ENCODE data around the gene HIPK1. TPM values are rescaled to one million over a fixed set of nuclear protein-coding genes. Genes with fewer than 3 reads are reported as not detected.
A peak's percentile ranks its signal among the peaks of the same experiment; 100 is the strongest.

The HIPK1 gene
- total RNA-seq (10 to 100 TPM; 84.1 to 87.2 TPM), polyA plus RNA-seq (10 to 100 TPM; 10.9 to 25.0 TPM)
- long read RNA-seq, donor 1, full-length matches to known transcripts: 1 of 1 reads
- long read RNA-seq, donor 1, partial matches to known transcripts: 0 of 1 reads
- long read RNA-seq, donor 1, other reads (novel, unspliced or antisense): 0 of 1 reads
- long read RNA-seq, donor 2: 0 reads
- long read RNA-seq, donor 3, full-length matches to known transcripts: 1 of 1 reads
- long read RNA-seq, donor 3, partial matches to known transcripts: 0 of 1 reads
- long read RNA-seq, donor 3, other reads (novel, unspliced or antisense): 0 of 1 reads
- long read RNA-seq, donor 4: 0 reads
- long read RNA-seq, donor 5, full-length matches to known transcripts: 1 of 155 reads
- long read RNA-seq, donor 5, partial matches to known transcripts: 154 of 155 reads
- long read RNA-seq, donor 5, other reads (novel, unspliced or antisense): 0 of 155 reads

- peak; percentile 92 for ATAC-seq (ENCODE audit: insufficient read depth, low FRiP score)
- Histone ChIP-seq H3K36me3 (ENCODE audit: control insufficient read depth in 4 of 4, insufficient read depth in 4 of 4, low read length in 4 of 4) (peaks cover 0 to 3% (median 0%) of the 10 kb centered on the region in 4 donors), H3K4me3 (peak within 1 kb of the TSS; percentile 92), H3K4me1 (ENCODE audit: control insufficient read depth in 5 of 5, insufficient read depth in 5 of 5, low read length in 5 of 5) (peaks cover 0 to 25% (median 10%) of the 10 kb centered on the region in 5 donors), H3K27me3 (ENCODE audit: control insufficient read depth in 3 of 3, insufficient read depth in 3 of 3, low read length in 2 of 3) (no peaks in the 10 kb centered on the region), H3K9ac (ENCODE audit: insufficient read depth in 1 of 2, low read length in 2 of 2) (peak within 1 kb of the TSS; percentile 97 to 99), H3K9me3 (ENCODE audit: control insufficient read depth in 4 of 4, insufficient read depth in 3 of 4, low read length in 3 of 4) (no peaks in the 10 kb centered on the region), H3K27ac (ENCODE audit: low read depth in 1 of 2, low read length in 1 of 2) (peak within 1 kb of the TSS; percentile 95 to 100)
- WGBS, 2 donors: 0 to 1% methylated on average over 55 to 61 of the region's 61 CpGs
- DNase-seq: peak; percentile 96 to 97 (median 97)
- TF ChIP-seq, protein P1, sequence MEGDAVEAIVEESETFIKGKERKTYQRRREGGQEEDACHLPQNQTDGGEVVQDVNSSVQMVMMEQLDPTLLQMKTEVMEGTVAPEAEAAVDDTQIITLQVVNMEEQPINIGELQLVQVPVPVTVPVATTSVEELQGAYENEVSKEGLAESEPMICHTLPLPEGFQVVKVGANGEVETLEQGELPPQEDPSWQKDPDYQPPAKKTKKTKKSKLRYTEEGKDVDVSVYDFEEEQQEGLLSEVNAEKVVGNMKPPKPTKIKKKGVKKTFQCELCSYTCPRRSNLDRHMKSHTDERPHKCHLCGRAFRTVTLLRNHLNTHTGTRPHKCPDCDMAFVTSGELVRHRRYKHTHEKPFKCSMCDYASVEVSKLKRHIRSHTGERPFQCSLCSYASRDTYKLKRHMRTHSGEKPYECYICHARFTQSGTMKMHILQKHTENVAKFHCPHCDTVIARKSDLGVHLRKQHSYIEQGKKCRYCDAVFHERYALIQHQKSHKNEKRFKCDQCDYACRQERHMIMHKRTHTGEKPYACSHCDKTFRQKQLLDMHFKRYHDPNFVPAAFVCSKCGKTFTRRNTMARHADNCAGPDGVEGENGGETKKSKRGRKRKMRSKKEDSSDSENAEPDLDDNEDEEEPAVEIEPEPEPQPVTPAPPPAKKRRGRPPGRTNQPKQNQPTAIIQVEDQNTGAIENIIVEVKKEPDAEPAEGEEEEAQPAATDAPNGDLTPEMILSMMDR (IDR thresholded peaks at IDR 0.05; ENCODE audit: control extremely low read depth, extremely low read depth): no peak
Observed at GRCh38 chr1:113928941-113929749, at the start of gene HIPK1. TSS of gene HIPK1 (plus strand) at chr1:113929324.

DNA sequence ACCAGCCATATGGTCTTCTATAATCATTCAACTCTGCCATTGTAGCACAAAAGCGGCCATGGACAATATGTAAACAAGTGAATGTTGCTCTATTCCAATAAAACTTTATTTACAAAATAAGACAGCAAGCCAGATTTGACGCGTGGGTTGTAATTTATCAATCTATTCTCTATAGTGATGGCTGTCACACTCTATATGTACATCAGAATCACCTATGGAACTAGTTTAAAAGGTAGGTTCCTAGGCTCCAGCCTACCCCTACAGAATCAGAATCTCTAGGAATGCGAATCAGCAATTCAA is 49.4 kb upstream of the HIPK1 start:
- H3K4me1 ChIP-seq (ENCODE audit: control insufficient read depth in 5 of 5, insufficient read depth in 5 of 5, low read length in 5 of 5): no peaks in the 10 kb centered on the region
- TF ChIP-seq, protein P1 (IDR thresholded peaks at IDR 0.05; ENCODE audit: control extremely low read depth, extremely low read depth): no peak

DNA sequence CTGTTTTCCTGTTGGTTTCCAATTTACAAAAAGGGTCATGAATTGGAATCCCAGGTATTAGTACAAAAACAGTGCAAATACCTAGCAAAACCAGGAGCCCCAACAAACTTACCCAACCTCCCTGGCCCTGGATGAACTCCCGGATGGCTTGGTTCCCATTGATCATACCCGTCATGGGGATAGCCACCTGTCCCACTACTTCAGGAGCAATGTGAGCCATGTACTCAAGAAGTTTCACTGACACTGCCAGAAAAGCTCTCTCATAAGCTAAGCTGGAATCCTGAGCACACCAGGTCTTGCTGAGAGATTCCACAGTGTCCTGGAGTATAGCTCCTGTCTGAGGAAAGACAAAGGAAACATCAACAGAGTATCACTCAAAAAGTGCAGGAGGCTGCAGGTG is 47.5 kb upstream of the HIPK1 start:
- H3K36me3 ChIP-seq (ENCODE audit: control insufficient read depth in 4 of 4, insufficient read depth in 4 of 4, low read length in 4 of 4): no peaks in the 10 kb centered on the region
- no peaks in the 10 kb centered on the region for H3K27me3 ChIP-seq (ENCODE audit: control insufficient read depth in 3 of 3, insufficient read depth in 3 of 3, low read length in 2 of 3)
- no peak overlapping the region for H3K27ac ChIP-seq (ENCODE audit: low read depth in 1 of 2, low read length in 1 of 2)
- H3K4me1 ChIP-seq (ENCODE audit: control insufficient read depth in 5 of 5, insufficient read depth in 5 of 5, low read length in 5 of 5): no peaks in the 10 kb centered on the region
- TF ChIP-seq, protein P1 (IDR thresholded peaks at IDR 0.05; ENCODE audit: control extremely low read depth, extremely low read depth): no peak
- H3K9ac ChIP-seq (ENCODE audit: insufficient read depth in 1 of 2, low read length in 2 of 2): no peak overlapping the region
- ATAC-seq (ENCODE audit: insufficient read depth, low FRiP score): no peak
- 82 to 85% methylated on average over 2 of the region's 2 CpGs for WGBS, 2 donors
- H3K9me3 ChIP-seq (ENCODE audit: control insufficient read depth in 4 of 4, insufficient read depth in 3 of 4, low read length in 3 of 4): no peaks in the 10 kb centered on the region
- DNase-seq: no peak
- H3K4me3 ChIP-seq: no peak overlapping the region

More for the DNA sequence above, 49.4 kb upstream of the HIPK1 start:
- DNase-seq (no peak), ATAC-seq (ENCODE audit: insufficient read depth, low FRiP score) (no peak)
- H3K27ac ChIP-seq (ENCODE audit: low read depth in 1 of 2, low read length in 1 of 2): no peak overlapping the region
- WGBS, 2 donors: 92 to 95% methylated on average over 4 of the region's 4 CpGs
- H3K9ac ChIP-seq (ENCODE audit: insufficient read depth in 1 of 2, low read length in 2 of 2): no peak overlapping the region
- no peak overlapping the region for H3K4me3 ChIP-seq
- H3K36me3 ChIP-seq (ENCODE audit: control insufficient read depth in 4 of 4, insufficient read depth in 4 of 4, low read length in 4 of 4): no peaks in the 10 kb centered on the region
- H3K9me3 ChIP-seq (ENCODE audit: control insufficient read depth in 4 of 4, insufficient read depth in 3 of 4, low read length in 3 of 4): no peaks in the 10 kb centered on the region
- H3K27me3 ChIP-seq (ENCODE audit: control insufficient read depth in 3 of 3, insufficient read depth in 3 of 3, low read length in 2 of 3): no peaks in the 10 kb centered on the region

All from lung (tissue), 16 donors.